Right lobe of liver (tissue), 4 donors: ENCODE results near the gene FAM83D.

Experiments used
- POLR2A ChIP-seq: fragments of 450-650 bp; IDR thresholded peaks from one replicate; pipeline ENCODE4 v1.6.1; 2017; ENCODE audit warnings: antibody characterized with exemption, mild to moderate bottlenecking
- TF ChIP-seq, protein P1 (sequence below), 4 donors: fragments of 200-600 bp in 3 of 4; fragments of 450-650 bp in 1 of 4; IDR thresholded peaks; one replicate each; pipeline versions ENCODE4 v1.5.1 to v1.8.0; 2016 to 2022; ENCODE audit warnings: antibody characterized with exemption in 4 of 4, mild to moderate bottlenecking in 2 of 4
- donor health status: DM: no; HTN: no; CAD: no.
- donor health status: DM: no; HTN: no; CAD: no.
- donor health status: DM: no; HTN: yes; CAD: no.

DNA sequence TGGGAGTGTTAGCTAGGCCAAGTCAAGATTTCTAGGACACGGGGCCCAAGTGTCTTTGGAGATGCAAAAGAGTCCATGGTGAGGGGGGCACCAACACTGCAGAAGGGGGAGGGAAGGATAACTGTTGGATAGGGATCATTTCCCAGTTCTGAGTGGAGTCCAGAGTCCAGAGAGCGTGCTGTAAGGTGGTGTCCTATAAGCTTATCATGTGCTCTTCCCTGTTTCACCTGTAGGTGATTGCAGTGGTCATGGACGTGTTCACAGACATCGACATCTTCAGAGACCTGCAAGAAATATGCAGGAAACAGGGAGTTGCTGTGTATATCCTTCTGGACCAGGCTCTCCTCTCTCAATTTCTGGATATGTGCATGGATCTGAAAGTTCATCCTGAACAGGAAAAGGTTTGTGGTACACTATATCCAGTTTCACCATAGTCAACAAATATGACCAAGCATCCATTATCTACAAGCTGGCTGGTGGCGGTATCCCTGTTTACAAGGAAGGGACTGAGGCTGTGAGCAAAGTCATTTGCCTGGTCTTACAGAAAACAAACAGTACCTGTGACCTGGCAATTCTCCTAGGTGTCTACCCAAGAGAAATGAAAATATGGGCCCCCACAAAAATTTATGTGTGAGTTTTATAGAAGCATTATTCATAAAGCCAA is 15.6 kb downstream of the FAM83D start:
- no peak for TF ChIP-seq POLR2A
- TF ChIP-seq, protein P1, sequence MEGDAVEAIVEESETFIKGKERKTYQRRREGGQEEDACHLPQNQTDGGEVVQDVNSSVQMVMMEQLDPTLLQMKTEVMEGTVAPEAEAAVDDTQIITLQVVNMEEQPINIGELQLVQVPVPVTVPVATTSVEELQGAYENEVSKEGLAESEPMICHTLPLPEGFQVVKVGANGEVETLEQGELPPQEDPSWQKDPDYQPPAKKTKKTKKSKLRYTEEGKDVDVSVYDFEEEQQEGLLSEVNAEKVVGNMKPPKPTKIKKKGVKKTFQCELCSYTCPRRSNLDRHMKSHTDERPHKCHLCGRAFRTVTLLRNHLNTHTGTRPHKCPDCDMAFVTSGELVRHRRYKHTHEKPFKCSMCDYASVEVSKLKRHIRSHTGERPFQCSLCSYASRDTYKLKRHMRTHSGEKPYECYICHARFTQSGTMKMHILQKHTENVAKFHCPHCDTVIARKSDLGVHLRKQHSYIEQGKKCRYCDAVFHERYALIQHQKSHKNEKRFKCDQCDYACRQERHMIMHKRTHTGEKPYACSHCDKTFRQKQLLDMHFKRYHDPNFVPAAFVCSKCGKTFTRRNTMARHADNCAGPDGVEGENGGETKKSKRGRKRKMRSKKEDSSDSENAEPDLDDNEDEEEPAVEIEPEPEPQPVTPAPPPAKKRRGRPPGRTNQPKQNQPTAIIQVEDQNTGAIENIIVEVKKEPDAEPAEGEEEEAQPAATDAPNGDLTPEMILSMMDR (IDR thresholded peaks at IDR 0.05) = no peak
